GM19324 (cell line): ENCODE results near the gene LARGE1.

Source experiments
- ATAC-seq: cut with Tn5 transposase; IDR thresholded peaks from one replicate; pipeline ENCODE4 v1.9.1; 2021; ENCODE audit warnings: mild to moderate bottlenecking, moderate library complexity; ENCODE audit not compliant: unreplicated experiment, low FRiP score

Gene LARGE1

DNA sequence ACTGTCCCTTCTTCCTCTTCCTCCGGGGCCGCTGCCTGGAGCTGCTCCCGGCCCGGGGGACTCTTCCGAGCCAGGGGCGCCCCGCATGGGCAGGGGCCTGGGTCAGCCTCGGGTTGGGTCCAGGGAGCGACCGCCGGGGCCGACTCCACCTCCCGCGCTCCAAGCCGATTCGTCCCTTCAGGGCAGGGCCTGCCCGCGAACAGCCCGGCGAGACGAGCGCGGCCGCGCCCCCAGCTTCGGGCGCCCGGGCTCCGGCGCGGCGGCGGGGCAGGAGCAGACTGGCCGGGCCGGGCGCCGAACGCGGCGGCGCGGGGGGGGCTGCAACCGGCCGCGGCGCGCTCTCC lies at the start of gene LARGE1:
Gene LARGE1, minus strand, starts transcription at position 280 of the 344 bp plus-strand sequence.
- ATAC-seq = no peak

DNA sequence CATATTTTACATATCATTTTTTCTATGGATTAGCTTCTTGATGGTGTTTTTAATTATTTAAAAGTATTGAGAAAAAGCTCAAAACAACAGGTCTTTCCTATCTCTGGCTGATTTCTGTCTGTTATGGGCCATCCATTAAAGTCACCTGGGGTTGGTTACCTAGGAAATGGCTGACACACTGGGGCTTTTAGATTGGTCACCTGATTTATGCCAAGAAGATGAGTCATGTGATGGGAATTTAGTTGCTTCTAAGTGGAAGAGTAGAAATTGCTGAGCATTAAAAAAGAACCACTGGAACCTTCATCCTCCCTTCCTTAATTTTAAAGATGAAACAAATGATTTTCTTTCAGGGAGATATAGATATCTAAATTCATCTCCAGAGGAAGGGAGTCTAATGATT lies 48.8 kb upstream of the LARGE1 start:
- ATAC-seq = no peak

DNA sequence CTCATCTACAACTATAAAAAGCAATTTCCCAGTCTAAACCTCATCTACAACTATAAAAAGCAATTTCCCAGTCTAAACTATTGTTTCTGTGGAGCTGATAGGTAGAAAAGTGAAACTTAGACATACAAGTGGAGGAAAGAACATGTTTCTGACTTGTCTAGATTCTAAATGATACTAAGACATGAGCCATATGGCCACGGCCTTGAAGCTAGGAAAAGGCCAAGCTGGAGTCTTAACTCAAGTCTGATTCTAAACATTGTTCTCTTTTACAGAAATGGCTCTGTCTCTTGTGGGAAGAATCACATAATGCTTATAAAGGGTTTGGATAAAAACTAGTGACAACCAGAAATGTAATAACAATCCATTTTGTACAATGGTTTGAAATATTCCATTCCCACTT lies 43.8 kb upstream of the LARGE1 start:
- no peak for ATAC-seq

DNA sequence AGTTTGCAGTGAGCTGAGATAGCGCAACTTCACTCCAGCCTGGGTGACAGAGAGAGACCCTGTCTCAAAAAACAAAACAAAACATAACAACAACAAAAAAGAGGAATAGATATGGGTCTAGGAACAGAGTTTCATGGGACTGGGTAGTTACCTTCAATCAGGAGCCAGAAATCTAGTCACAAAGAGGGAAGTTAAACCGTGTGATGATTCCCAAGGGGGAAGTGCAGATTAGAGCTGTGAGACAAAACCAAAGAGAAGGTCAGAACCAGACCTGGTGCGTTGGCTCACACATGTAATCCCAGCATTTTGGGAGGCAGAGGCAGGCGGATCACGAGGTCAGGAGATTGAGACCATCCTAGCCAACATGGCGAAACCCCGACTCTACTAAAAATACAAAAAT lies 42.1 kb upstream of the LARGE1 start:
- ATAC-seq = no peak

DNA sequence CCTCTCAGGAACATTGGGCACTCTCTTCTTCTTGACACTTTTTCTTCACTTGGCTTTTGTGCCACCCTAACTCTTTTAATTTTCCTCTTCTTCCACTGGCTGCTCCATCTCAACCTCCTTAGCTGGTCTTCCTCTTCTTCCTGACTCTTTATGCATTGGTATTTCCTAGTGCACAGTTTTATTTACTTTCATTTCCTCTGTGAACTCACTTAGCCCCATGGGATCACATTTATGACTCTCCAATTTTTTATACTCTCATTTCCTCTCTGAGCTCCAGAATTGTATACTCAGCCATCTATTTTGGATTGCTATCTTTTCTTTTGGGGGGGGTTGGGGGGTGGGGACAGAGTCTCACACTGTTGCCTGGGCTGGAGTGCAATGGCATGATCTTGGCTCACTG lies 38.5 kb upstream of the LARGE1 start:
- ATAC-seq = no peak

DNA sequence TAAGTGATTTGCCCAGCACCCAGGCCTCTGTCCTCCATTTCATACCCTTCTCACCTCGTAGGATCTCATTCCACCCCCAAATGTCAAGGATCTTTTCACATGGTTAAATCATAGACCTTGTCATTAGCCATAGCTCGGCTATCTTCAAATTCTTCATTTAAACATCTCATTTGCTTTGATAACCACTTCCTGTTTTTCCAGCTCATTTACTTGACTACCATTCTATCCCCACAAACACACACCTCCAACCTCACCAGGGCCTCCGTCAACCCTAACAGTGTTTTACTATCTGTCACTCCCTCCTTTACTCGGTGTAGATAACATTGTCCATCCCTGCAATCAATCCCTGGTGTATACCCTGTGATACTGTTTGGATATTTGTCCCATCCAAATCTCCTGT lies 36.8 kb upstream of the LARGE1 start:
- no peak for ATAC-seq

DNA sequence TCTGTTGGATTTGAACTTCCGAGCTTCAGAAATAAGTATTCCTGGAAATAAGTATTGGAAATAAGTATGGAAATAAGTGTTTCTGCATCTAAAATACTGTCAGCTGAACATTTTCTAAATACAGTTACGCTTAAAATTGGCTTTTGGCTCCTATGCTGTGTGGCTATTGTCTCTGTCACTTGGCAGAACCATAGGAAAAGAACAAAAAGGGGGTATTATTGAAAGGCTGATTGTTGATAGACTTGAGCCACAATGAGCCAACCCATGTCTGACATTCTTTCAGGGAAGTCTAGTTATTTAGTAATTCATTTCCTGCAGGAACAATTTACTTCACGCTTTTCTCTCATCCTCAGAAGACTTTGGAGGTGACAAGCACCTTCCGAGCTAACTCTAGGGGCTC lies 32.5 kb upstream of the LARGE1 start:
- ATAC-seq = no peak

DNA sequence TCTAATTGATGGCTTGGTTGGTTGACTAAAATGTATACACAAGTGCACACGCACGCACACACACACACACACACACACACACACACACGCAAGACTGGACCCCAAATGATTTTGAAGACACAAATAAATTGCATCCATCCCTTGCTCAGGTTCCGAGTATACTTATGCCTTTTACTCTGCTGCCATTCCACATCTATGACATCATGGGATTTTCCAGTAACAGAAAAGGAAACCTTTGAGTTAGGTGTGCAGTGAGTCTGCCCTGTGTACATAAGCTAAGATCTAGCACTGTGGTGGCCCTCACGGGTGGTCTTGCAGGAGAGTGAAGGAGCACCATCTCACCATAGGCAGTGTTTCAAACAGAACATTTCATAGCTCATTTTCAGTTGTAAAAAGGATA lies 20.5 kb upstream of the LARGE1 start:
- ATAC-seq = no peak

DNA sequence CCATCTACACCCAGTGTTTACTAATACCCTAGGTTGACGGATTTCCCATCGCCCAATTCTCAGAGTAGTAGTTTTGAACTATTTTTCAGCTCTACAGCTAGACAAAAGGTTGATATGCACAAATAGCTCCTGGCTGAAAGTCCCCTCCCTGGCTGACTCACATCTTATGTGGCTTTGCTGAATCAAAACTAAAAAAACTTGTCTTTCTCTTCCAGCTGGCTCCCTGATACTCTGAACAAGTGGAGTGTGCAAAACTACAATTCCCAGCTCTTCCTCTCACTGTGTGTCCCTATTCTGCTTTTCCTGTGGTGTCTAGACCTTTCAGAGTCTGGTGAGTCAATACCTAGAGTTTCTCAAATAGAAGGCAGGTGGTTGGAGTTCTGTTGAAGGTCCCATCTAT lies 12.7 kb upstream of the LARGE1 start:
- no peak for ATAC-seq

DNA sequence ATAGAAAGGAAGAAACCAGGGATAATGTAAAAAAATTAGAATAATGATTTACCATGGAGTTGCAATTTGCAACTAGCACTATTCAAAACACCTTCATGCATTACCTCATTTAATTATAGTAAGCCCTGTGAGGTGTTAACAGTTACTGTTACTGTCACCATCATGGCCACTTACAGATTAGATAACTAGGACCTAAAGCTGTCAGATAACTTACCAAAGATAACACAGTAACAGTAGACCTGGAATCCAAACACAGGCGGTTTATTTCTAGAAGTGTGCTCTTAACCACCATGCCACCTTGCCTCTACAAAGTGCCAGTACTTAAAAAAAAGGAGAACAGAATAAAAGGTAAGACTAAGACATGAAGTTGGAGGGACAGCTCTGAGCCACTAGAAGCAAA lies 11.1 kb upstream of the LARGE1 start:
- ATAC-seq = no peak

DNA sequence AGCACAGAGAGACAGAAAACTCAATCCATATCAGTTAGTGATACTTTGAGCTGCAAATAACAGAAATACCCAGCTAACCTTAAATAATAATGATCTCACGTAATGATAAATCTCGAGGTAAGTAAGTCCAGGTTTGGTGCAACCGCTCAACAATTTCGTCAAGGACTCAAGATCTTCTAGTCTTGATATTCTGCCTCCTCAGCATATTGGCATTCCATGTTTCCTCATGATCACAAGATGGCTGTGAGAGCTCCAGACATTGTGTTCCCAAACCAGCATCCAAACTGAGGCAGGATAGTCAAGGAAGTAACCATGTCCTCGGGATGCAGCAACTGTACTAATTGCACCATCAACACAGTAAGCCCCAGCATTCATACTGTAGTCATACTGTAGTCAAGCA lies 7.5 kb upstream of the LARGE1 start:
- ATAC-seq = no peak

DNA sequence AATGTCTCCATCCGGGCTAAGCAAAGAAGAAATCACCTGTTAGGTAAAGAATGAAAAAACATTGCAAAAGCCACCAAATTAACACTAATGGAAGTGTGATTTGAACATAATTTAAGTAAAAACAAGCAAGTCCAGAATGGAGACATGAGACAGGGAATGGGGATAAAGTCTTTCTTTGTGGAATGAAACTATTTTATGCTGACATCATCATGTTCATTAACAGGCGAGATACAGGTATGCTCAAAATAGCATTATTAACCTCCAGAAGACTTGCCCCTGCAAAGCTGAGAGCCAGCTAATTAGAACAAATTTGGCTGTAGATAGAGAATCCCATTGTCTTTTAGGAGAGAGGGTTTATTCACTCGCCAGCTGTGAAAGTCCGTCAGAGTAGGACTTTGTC lies 4.9 kb upstream of the LARGE1 start:
- no peak for ATAC-seq

DNA sequence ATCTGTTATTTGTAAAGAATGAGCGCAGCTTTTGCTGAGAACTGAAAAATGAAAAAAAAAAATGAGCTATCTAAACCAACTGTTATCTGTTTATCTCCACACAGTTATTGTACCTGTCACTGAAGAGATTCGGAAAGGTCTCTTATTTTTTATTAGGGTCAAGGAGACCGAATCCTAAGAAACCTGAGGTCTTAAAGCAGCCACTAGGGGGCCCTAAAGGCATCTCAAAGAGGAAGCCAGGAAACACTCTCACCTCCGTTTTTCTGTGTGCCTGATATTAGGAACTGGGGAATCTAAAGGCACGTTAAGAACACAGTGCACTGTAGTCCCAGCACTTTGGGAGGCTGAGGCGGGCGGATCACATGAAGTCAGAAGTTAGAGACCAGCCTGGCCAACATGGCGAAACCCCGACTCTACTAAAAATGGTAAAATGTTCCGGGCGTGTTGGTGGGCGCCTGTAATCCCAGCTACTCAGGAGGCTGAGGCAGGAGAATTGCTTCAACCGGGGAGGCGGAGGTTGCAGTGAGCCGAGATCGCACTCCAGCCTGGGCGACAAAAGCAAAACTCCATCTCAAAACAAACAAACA lies 3.5 kb upstream of the LARGE1 start:
- no peak for ATAC-seq

DNA sequence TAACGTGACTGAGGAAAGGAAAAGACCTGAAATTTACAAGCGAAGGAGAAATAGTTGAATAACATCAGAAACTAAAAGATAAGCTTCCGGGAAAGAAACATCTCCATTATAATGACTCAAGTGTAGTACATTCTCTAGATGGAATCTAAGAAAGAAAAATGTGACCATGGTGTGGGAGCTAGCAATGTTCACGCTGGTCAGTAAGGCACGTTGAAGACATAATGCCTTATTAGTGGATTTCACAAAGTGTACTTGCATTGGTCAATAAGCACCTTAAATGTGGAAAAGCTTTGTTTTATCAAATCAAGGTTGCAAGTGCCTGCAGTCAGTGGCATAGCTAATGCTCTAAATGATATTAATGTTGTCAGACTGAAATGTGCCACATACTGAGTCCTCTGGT lies 2.8 kb upstream of the LARGE1 start:
- no peak for ATAC-seq

DNA sequence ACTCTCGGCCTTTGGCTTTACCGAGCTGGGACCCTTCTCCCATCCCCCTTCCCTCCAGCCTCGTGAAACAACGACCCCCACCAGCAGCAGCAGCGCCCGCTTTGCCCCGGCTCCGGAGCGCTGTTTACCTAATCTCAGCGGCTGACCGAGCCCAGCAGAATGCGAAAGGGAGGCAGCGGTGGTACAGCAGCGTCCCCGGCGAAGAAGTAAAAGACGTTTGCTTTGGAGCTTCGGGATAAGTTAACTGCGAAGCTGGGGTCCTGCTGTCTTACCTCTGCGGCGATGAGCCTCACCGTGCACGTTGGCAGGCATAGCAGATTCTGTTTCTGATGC lies 2.0 kb upstream of the LARGE1 start:
- ATAC-seq = no peak

DNA sequence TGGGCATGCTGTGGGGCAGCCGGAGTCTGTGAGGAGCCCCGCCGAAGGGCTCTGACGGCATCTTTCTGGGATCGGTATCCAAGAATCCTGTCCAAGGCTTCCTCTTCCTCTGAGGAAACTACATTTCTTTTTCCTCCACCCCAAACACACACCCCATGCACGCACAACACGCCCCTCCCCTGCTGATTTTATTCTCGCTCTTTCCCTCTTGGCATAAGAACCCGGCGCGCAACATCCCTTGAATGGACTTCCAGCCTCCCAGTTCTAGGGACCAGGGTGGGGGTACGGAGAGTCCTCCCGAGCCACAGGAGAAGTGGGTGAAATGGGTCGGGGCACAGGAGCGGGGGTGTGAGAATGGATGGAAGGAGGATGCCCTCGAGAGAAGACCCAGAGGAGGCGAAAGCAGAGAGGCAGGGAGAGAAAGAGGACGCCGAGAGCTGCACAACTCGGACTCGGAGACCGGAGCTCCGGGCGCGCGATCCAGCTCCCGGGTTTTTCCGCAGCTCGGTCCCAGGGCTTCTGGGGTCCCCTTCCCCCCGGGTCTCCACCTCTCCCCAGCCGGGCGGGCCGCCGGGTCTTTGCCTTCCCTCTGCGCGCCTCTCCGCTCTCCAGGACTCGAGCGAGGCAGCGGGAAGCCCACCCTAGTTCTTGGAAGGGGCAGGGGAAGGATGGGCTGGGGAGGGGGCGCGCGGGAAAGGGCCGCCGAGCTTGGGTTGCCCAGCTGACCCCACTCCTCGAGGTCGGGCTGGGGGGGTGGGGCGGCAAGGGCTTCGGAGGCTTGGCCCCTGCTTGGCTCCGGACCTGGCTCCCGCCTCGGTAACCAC lies 1.5 kb upstream of the LARGE1 start:
- ATAC-seq = no peak

DNA sequence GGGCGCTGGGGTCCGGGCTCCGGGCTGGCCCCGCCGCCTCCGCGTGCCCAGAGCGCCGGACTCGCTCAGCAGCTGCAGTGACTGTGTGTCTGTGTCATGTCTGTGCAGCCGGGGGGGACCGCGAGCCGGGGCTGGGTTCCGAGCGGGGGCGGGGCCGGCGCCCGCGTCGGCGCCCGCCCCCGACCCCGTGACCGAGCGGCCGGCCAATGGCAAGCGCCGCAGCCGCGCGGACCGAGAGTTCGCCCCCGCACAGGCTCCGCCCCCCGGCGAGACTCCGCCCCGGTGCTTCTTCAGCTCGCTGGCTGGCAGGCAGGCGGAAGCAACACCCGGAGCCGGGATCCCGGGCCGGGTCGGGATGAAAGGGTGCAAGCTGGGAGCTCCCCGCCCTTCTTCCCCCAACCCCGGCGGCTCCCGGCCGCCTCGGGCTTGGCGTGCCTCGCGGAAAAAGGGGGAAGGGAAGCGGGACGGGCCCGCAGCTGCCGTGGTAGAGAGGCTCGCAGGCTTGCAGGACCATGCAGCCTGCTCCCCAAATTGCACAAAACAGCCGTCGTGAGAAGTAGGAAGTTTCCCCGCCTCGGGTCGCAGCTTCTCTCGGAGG lies 750 bp upstream of the LARGE1 start:
- ATAC-seq = no peak

DNA sequence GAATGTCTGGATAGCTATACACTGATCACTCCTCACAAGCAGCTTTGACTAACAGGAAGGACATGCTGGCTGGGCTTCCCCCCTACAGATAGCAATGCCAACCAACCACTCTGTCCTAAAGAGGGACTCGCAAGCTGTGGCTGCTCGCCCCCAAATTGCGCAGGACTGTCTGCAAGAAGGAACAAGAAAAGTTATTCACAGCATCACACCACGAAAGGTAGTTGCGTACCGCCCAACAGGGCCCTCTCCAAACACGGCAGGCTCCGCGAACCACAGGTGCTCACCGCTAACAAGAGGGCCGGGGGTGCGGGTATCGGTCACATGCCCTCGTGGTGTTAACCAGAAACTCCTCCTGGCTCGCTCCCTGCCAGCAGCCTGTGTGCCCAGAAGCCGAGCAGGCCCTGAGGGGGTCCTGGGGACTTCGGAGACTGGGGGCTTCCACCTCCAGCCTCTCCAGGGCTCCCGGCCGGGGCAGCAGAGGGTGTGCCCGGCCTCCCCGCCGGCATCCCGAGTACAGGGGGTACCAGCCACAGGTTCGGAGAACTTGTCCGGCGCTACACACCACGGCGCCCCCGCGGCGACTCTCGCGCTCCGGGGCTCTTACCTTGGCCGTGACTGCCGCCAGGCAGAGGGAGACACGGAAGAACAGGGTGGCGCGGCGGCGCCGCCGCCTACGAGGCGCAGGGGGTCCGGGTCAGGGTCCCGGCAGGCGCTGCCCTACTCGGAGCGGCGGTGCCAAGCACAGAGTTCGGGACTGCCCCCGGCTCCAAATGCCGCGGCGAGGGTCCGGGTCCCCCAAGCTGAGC lies 682 bp downstream of the LARGE1 start:
- ATAC-seq = no peak

DNA sequence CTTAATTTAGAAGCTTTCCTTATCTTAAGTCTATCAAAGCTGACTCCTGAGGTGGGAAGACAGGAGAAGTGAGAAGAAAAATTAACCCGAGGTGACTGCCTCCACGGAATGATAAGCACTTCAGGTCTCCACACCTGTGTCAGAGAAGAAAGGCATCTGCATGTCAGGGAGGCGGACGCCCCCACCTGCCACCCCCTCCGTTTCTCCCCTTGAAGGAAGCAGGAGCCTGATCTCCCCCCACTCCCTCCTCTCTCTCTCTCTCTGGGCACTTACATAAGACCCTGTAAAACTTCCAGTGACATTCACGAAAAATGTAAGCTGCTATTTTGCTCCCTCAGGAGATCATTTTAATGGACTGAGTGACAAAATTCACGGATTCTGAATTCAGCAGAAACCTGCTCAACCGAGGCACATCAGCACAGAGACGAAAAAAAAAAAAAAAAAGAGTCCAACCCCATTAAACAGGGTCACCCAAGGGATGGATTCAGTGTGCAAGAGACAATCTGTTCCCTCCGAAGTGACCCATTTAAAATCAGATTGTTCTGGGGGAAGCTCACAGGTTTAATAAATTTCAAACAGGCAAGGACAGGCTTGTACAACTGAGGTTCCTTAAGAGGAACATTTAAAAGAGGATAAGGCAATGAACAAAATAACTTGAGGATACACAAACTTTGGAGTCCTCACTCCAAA lies 1.5 kb downstream of the LARGE1 start:
- ATAC-seq = no peak

DNA sequence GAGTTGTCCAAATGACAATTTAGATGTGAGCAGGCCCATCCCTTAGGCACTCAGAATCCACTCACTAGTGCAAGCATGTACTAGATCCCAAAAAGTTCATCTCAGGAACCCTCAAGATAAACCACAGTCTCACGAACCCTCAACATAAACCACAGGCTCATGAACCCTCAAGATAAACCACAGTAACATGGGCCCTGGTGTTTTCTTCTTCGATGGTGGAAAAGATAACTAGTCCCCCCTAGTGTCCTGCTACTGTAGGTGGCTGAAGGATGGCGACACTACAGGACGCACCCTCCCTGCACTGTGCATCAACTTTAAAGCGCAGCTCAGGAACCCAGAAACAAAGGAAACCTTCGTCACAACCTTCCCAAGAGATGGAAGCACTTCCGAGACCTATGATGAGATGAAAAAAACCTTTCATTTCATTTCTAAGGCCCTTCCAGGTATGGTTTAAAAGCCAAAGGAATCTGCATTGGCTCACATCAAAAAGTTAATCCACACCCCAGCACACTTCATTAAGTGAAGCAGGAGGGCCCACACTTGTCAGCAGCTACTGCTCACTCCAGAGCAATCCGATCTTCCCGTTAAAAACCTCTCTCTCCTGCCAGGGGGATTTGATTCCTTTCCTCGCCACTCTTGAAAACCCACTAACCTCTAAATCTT lies 2.4 kb downstream of the LARGE1 start:
- ATAC-seq = no peak
